Brain microvascular endothelial cell (primary cell): ENCODE results near the gene KRTAP10-1.
"Not testable (repeated sequence)": the region's sequence is repeated elsewhere in the genome, so short reads cannot be mapped to it uniquely, and the experiment has no call there.

Experiments
- DNase-seq: peaks from one replicate; pipeline ENCODE4 v3.0.0-alpha.2; 2020
- H3K27ac ChIP-seq: fragments of 250-450 bp; sonication (Bioruptor Pico); 2 replicates; pipeline ENCODE4 v1.5.1; 2020; ENCODE audit warnings: mild to moderate bottlenecking, moderate library complexity
- H3K27me3 ChIP-seq: fragments of 250-450 bp; sonication (Bioruptor Pico); replicated peaks from 2 replicates; pipeline ENCODE4 v1.5.1; 2020; ENCODE audit warnings: mild to moderate bottlenecking
- H3K36me3 ChIP-seq: fragments of 250-450 bp; sonication (Bioruptor Pico); replicated peaks from 2 replicates; pipeline ENCODE4 v1.5.1; 2020; ENCODE audit warnings: mild to moderate bottlenecking
- H3K4me3 ChIP-seq: 2 replicates; pipeline ENCODE4 v1.5.1; 2011; ENCODE audit warnings: low read depth, mild to moderate bottlenecking, control low read depth, low read length, moderate library complexity
- in situ Hi-C: cut with HindIII; loops from 2 replicates; pipeline ENCODE4 v1.10.0; 2017; ENCODE audit warnings: low sequenced_read_pairs, low pct_ligation_motif_present
- TF ChIP-seq, protein P1 (sequence below): IDR thresholded peaks from 2 replicates; pipeline ENCODE4 v1.5.1; 2011; ENCODE audit warnings: low read depth, mild to moderate bottlenecking, moderate library complexity, low read length, control low read depth, inconsistent platforms; ENCODE audit errors: missing control alignments

Gene KRTAP10-1

DNA sequence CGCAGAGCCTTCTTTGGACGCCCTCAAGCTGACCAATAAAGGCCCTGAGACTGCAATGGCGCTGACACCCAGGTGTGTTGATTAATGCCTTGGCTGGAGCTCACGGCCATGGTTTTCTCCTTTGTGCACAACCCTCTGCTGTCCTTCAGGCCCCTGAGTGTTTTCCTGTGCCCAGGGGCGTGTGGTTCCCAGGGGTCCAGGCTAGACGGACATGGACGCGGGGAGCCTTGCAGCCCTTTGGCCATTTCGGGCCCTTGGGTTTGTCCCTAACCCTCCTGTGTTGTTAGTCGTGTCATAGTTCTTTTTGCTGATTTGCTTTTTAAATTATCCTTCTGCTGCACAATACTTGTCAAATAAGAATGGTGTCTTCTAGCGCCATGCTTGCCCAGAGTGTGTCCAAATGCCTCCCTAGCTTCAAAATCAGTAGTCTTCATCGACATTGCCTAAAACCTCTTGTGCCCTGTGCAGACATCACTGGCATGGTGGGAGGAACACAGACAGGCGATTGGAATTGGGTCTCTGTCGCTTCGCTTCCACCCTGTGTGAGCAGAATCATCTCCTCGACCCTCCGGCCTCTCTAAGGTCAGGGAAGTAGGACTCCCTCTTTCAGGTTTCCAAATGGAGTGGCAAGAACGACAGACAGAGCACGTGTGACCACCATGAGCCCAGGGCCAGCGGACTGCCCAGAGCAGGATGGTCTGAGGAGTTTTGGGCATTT is 35.5 kb upstream of the KRTAP10-1 start:
- DNase-seq: no peak
- Histone ChIP-seq H3K27me3 (no peaks in the 10 kb centered on the region), H3K27ac (no peak overlapping the region), H3K36me3 (no peaks in the 10 kb centered on the region), H3K4me3 (no peak overlapping the region)
- in situ Hi-C loops: no loop called here
- TF ChIP-seq, protein P1, sequence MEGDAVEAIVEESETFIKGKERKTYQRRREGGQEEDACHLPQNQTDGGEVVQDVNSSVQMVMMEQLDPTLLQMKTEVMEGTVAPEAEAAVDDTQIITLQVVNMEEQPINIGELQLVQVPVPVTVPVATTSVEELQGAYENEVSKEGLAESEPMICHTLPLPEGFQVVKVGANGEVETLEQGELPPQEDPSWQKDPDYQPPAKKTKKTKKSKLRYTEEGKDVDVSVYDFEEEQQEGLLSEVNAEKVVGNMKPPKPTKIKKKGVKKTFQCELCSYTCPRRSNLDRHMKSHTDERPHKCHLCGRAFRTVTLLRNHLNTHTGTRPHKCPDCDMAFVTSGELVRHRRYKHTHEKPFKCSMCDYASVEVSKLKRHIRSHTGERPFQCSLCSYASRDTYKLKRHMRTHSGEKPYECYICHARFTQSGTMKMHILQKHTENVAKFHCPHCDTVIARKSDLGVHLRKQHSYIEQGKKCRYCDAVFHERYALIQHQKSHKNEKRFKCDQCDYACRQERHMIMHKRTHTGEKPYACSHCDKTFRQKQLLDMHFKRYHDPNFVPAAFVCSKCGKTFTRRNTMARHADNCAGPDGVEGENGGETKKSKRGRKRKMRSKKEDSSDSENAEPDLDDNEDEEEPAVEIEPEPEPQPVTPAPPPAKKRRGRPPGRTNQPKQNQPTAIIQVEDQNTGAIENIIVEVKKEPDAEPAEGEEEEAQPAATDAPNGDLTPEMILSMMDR: no peak

DNA sequence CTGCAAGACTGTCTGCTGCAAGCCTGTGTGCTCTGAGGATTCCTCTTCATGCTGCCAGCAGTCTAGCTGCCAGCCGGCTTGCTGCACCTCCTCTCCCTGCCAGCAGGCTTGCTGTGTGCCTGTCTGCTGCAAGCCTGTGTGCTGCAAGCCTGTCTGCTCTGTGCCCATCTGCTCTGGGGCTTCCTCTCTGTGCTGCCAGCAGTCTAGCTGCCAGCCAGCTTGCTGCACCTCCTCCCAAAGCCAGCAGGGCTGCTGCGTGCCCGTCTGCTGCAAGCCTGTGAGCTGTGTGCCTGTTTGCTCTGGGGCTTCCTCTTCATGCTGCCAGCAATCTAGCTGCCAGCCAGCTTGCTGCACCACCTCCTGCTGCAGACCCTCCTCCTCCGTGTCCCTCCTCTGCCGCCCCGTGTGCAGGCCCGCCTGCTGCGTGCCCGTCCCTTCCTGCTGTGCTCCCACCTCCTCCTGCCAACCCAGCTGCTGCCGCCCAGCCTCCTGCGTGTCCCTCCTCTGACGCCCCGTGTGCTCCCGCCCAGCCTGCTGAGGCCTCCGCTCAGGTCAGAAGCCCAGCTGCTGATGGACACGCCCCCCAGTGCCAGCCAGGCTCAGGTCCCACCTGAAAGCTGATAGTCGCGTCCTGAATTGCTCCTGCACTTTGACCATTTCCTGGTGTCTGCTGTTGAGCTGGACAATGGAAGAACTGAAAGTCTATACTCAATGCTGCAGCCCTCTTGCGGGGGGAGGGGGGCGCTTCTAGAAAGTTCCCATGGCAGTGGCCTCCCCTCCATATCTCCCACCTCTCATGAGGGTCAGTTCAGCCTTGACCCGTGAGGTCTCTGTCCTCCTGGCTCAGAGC is 34.7 kb upstream of the KRTAP10-1 start:
- DNase-seq: no peak
- H3K27me3 ChIP-seq: no peaks in the 10 kb centered on the region
- in situ Hi-C loops: no loop called here
- TF ChIP-seq, protein P1: no peak
- no peak overlapping the region for H3K27ac ChIP-seq
- no peak overlapping the region for H3K4me3 ChIP-seq
- no peaks in the 10 kb centered on the region for H3K36me3 ChIP-seq

DNA sequence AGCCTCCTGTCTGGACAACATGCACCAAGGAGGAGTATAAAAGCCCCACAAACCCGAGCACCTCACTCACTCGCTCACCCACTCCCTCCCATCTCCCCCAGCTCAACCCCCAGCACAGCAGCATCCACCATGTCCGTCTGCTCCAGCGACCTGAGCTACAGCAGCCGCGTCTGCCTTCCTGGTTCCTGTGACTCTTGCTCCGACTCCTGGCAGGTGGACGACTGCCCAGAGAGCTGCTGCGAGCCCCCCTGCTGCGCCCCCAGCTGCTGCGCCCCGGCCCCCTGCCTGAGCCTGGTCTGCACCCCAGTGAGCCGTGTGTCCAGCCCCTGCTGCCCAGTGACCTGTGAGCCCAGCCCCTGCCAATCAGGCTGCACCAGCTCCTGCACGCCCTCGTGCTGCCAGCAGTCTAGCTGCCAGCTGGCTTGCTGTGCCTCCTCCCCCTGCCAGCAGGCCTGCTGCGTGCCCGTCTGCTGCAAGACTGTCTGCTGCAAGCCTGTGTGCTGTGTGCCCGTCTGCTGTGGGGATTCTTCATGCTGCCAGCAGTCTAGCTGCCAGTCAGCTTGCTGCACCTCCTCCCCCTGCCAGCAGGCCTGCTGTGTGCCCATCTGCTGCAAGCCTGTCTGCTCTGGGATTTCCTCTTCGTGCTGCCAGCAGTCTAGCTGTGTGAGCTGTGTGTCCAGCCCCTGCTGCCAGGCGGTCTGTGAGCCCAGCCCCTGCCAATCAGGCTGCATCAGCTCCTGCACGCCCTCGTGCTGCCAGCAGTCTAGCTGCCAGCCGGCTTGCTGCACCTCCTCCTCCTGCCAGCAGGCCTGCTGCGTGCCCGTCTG is 33.8 kb upstream of the KRTAP10-1 start, which contains the start of gene KRTAP10-4:
Gene KRTAP10-4 (plus strand): TSS at position 100 of the 827 bp plus-strand sequence. CDS start 30 bp downstream, at position 130.
- in situ Hi-C loops: not testable (repeated sequence)

DNA sequence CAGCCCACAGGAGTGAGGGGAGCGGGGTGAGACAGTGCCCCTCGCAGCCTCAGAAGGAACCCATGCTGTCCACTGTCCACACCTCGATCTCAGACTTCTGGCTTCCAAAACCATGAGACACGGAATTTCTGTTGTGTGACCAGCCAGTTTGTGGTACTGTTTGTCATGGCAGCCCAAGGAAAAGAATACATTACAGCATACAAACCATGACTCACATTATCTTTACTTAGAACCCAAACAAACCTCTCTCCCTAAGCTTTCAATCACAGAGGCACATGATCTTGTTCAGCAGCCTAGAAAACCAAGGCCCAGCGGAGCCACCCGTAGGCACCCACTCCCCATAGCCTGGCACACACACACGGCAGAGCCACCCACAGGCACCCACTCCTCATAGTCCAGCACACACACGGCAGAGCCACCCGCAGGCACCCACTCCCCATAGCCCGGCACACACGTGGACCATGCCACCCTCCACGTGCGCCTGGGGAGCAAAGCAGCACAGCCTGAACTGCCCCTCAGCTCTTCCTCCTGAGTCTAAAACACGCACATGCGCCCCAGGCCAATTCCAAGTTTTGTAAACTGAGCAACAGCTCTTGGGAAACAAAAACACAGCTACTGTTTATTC is 33.1 kb upstream of the KRTAP10-1 start:
- H3K4me3 ChIP-seq: no peak overlapping the region
- H3K27me3 ChIP-seq: no peaks in the 10 kb centered on the region
- peak; percentile 39 for DNase-seq
- H3K36me3 ChIP-seq: no peaks in the 10 kb centered on the region
- in situ Hi-C loops: no loop called here
- TF ChIP-seq, protein P1: no peak
- no peak overlapping the region for H3K27ac ChIP-seq

More for the DNA sequence above, 33.8 kb upstream of the KRTAP10-1 start, which contains the start of gene KRTAP10-4:
- not testable (repeated sequence) for H3K36me3 ChIP-seq, H3K27ac ChIP-seq, DNase-seq, H3K27me3 ChIP-seq, H3K4me3 ChIP-seq

DNA sequence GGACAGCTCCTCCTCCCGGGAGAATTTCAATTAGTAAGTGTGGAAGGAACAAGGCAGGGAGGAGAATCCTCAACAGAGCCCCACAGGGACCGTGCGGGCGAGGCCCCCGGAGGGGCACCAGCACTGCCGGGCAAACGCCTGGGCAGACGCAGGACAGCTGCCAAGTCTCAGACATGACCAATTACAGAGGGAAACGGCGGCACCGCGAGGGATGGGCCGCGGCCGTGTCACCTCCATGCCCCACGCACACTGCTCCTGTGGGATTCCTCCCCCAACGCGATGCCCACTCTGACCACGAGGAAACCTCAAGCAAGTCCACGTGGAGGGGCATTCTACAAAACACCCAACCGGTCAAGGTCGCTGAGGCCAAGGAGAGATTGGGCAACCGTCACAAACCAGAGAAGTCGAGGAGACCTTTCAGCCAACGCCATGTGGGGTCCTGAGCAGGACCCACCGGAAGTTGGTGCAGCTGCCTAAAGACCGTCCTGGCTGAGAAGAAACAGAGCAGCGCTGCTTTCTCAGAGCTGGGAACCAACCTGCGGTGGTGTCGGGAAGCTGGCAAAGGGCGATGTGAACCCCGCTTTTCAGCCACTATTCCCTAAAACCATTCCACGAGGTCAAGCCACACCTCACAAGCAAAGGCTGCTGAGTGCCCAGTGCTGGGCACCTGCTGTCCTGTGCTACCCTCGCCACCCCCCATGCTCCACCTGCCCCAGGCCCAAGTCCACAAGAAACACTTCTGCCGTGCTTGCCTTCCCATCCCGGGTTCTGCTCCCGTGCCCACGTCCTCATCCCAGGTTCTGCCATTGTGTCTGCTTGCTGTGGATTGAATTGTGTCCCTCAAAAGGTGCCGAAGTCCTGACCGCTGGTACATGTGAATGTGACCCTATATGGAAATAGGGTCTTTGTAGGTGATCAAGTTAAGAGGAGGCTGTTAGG is 32.1 kb upstream of the KRTAP10-1 start:
- no peaks in the 10 kb centered on the region for H3K36me3 ChIP-seq
- in situ Hi-C loops: no loop called here
- TF ChIP-seq, protein P1: no peak

More for the DNA sequence above, 32.1 kb upstream of the KRTAP10-1 start:
- Histone ChIP-seq H3K27ac (no peak overlapping the region), H3K4me3 (no peak overlapping the region), H3K27me3 (no peaks in the 10 kb centered on the region)
- no peak for DNase-seq
